HepG2 (cell line): ENCODE measurements around the gene CCDC122. TPM values are rescaled to one million over a fixed set of nuclear protein-coding genes. Genes with fewer than 3 reads are reported as not detected.
A peak's percentile ranks its signal among the peaks of the same experiment; 100 is the strongest.

Experiments used
- HNF1A ChIP-seq, 2 experiments: sonication (generic) in 1 of 2; formaldehyde crosslinking in 1 of 2; IDR thresholded peaks; 2 replicates each; pipeline versions ENCODE4 v1.4.0 to v1.6.1; 2016 to 2020; ENCODE audit warnings: borderline replicate concordance in 1 of 2, low read depth in 1 of 2, mild to moderate bottlenecking in 1 of 2, missing genetic modification reagents in 1 of 2
- MED8 ChIP-seq: sonication (generic); formaldehyde crosslinking; IDR thresholded peaks from 2 replicates; pipeline ENCODE4 v1.8.1; 2023; ENCODE audit warnings: mild to moderate bottlenecking, missing genetic modification reagents; ENCODE audit not compliant: insufficient replicate concordance
- NFIC ChIP-seq: IDR thresholded peaks from 2 replicates; pipeline ENCODE4 v1.6.1; 2012; ENCODE audit warnings: mild to moderate bottlenecking, low read length, inconsistent platforms
- REL ChIP-seq: sonication (generic); formaldehyde crosslinking; conservative IDR thresholded peaks from 2 replicates; pipeline ENCODE4 v1.8.0; 2022; ENCODE audit warnings: mild to moderate bottlenecking, missing genetic modification reagents, moderate library complexity
- TCF12 ChIP-seq, 2 experiments: fragments of 450-650 bp in 1 of 2; sonication (generic) in 1 of 2; formaldehyde crosslinking in 1 of 2; IDR thresholded peaks; 2 replicates each; pipeline versions ENCODE4 v1.6.1 to v1.8.0; 2017 to 2022; ENCODE audit warnings: antibody characterized with exemption in 1 of 2, mild to moderate bottlenecking in 1 of 2, missing genetic modification reagents in 1 of 2, moderate library complexity in 1 of 2
- TRAFD1 ChIP-seq: sonication (generic); formaldehyde crosslinking; IDR thresholded peaks from 2 replicates; pipeline ENCODE4 v1.5.1; 2020; ENCODE audit warnings: missing genetic modification reagents, mild to moderate bottlenecking, borderline replicate concordance
- XRCC5 ChIP-seq: fragments of 200-400 bp; formaldehyde crosslinking; optimal IDR thresholded peaks from 2 replicates; pipeline ENCODE3; 2017; ENCODE audit warnings: mild to moderate bottlenecking, low read length
- ZFP62 ChIP-seq: sonication (generic); formaldehyde crosslinking; IDR thresholded peaks from 2 replicates; pipeline ENCODE4 v1.4.0; 2020; ENCODE audit warnings: missing genetic modification reagents
- ZFP91 ChIP-seq: sonication (generic); formaldehyde crosslinking; IDR thresholded peaks from 2 replicates; pipeline ENCODE4 v1.9.0; 2022; ENCODE audit warnings: missing genetic modification reagents, mild to moderate bottlenecking, borderline replicate concordance
- ZFYVE20 ChIP-seq: sonication (generic); formaldehyde crosslinking; IDR thresholded peaks from 2 replicates; pipeline ENCODE4 v1.8.0; 2023; ENCODE audit warnings: low read depth, mild to moderate bottlenecking, moderate library complexity, missing genetic modification reagents, borderline replicate concordance
- ZNF274 ChIP-seq: sonication (generic); formaldehyde crosslinking; IDR thresholded peaks from 2 replicates; pipeline ENCODE4 v1.5.1; 2020; ENCODE audit warnings: mild to moderate bottlenecking, missing genetic modification reagents
- ZNF451 ChIP-seq: sonication (generic); formaldehyde crosslinking; IDR thresholded peaks from 2 replicates; pipeline ENCODE4 v1.5.0; 2020; ENCODE audit warnings: mild to moderate bottlenecking, missing genetic modification reagents
- ZNF513 ChIP-seq: sonication (generic); formaldehyde crosslinking; conservative IDR thresholded peaks from 2 replicates; pipeline ENCODE4 v1.5.0; 2020; ENCODE audit warnings: missing genetic modification reagents
- ZNF788 ChIP-seq: sonication (generic); formaldehyde crosslinking; IDR thresholded peaks from 2 replicates; pipeline ENCODE4 v1.5.0; 2020; ENCODE audit warnings: mild to moderate bottlenecking, missing genetic modification reagents, borderline replicate concordance
- polyA plus RNA-seq, 8 experiments: library from polyadenylated mRNA; depleted of rRNA in 3 of 8; stranded (reverse) in 7 of 8; unstranded in 1 of 8; fragments of >200 nt; fragmentation: Illumina TruSeq in 4 of 8; extraction: Trizol in 4 of 8; gene quantifications; 2 replicates each; pipeline versions ENCODE4 v1.2.1 to v1.2.3, GENCODE V29; 2011 to 2016; ENCODE audit warnings: low read depth in 4 of 8, missing spikeins in 1 of 8, mixed read lengths in 1 of 8; ENCODE audit not compliant: insufficient read depth in 1 of 8
- total RNA-seq, 5 experiments: library from RNA; depleted of rRNA; stranded (reverse); fragments of >200 nt; fragmentation: Illumina TruSeq; extraction: Trizol; gene quantifications; 2 replicates each; pipeline ENCODE4 v1.2.3, GENCODE V29; 2016; ENCODE audit warnings: low read depth in 1 of 5

The CCDC122 gene
- total and polyA plus RNA-seq, 2 of the 13 experiments (the other 11 are each of a cell fraction or from before 2014, with no cell fraction given), result 0.32 to 3.5 TPM

- TF ChIP-seq ZNF274 (CRISPR knock-in tag) (peak; percentile 85), ZFP91 (CRISPR knock-in tag) (peak; percentile 71; the same call in 1 of the 2 replicates), TCF12 (IDR thresholded peaks at IDR 0.05) (no peak), TCF12 (CRISPR knock-in tag; IDR thresholded peaks at IDR 0.05) (no peak), MED8 (CRISPR knock-in tag) (peak; percentile 58), REL (CRISPR knock-in tag) (peak; percentile 78), ZFP62 (CRISPR knock-in tag) (no peak), ZNF451 (CRISPR knock-in tag) (peak; percentile 54; the same call in 1 of the 2 replicates), HNF1A (IDR thresholded peaks at IDR 0.05; ENCODE audit: low read depth) (no peak), HNF1A (CRISPR knock-in tag; IDR thresholded peaks at IDR 0.05; ENCODE audit: borderline replicate concordance) (no peak), ZFYVE20 (CRISPR knock-in tag) (peak; percentile 97), ZNF513 (CRISPR knock-in tag) (no peak), TRAFD1 (CRISPR knock-in tag) (0 out of 2 replicates have a peak, but pooled peaks have one; percentile 46), XRCC5 (peak; percentile 59), NFIC (no peak), ZNF788 (CRISPR knock-in tag) (peak; percentile 62; the same call in 1 of the 2 replicates)
These were observed at the start of gene CCDC122 (continued) for GRCh38 chr13:43878892-43879754.
